B cell (primary cell): ENCODE measurements around the gene TCF7L1.

Experiments
- CTCF ChIP-seq: fragments of 200-600 bp; IDR thresholded peaks from one replicate; pipeline ENCODE4 v1.8.0; 2022; ENCODE audit warnings: antibody characterized with exemption, mild to moderate bottlenecking
- EZH2 ChIP-seq: IDR thresholded peaks from 2 replicates; pipeline ENCODE4 v1.6.1; 2012; ENCODE audit warnings: borderline replicate concordance, low read depth, mild to moderate bottlenecking, moderate library complexity, low read length; ENCODE audit not compliant: insufficient read depth, poor library complexity, severe bottlenecking

- TF ChIP-seq CTCF, result no peak
- no peak for TF ChIP-seq EZH2
Measured at GRCh38 chr2:85251070-85251616, 118.0 kb downstream of the TCF7L1 start.
